KBM-7 (cell line): Measurements from ENCODE around the gene ANKRD40.
A peak's percentile ranks its signal among the peaks of the same experiment; 100 is the strongest.
"Not testable (repeated sequence)": the region's sequence is repeated elsewhere in the genome, so short reads cannot be mapped to it uniquely, and the experiment has no call there.

ENCODE experiments used
- DNase-seq: peaks from one replicate; pipeline ENCODE4 v3.0.0-alpha.2; 2015
- in situ Hi-C: fragments of 300-500 bp; cut with MboI; formaldehyde crosslinking; loops from 2 replicates; pipeline ENCODE4 v1.14.3; 2020; ENCODE audit warnings: low sequenced_read_pairs, low pct_unique_long_range_greater_than_20kb, mixed read lengths

Gene ANKRD40

GRCh38 chr17:50715471-50715870, 7.8 kb upstream of the ANKRD40 start:
- DNase-seq = no peak
- in situ Hi-C loops = no loop called here

- in situ Hi-C loops = no loop called here
- no peak for DNase-seq
These were observed 4.9 kb upstream of the ANKRD40 start for GRCh38 chr17:50712641-50713040.

- in situ Hi-C loops = no loop called here
- no peak for DNase-seq
These were observed 2.9 kb upstream of the ANKRD40 start for GRCh38 chr17:50710650-50711049.

GRCh38 chr17:50710025-50710424, 2.3 kb upstream of the ANKRD40 start:
- in situ Hi-C loops = no loop called here
- DNase-seq = no peak

- DNase-seq, in situ Hi-C loops: not testable (repeated sequence)
These were observed 1.3 kb upstream of the ANKRD40 start for GRCh38 chr17:50709053-50709452.

GRCh38 chr17:50708050-50709000, 611 bp upstream of the ANKRD40 start:
- in situ Hi-C loops = no loop called here
- DNase-seq = peak; percentile 64

- in situ Hi-C loops = no loop called here
- DNase-seq = no peak
These were observed 4.6 kb downstream of the ANKRD40 start for GRCh38 chr17:50703162-50703561.

GRCh38 chr17:50699410-50699809, 8.3 kb downstream of the ANKRD40 start:
- in situ Hi-C loops = no loop called here
- DNase-seq = no peak

- DNase-seq = no peak
- in situ Hi-C loops = no loop called here
These were observed 9.9 kb downstream of the ANKRD40 start for GRCh38 chr17:50697663-50698272.

GRCh38 chr17:50697062-50697461, 10.7 kb downstream of the ANKRD40 start:
- in situ Hi-C loops = no loop called here
- no peak for DNase-seq

- no peak for DNase-seq
- in situ Hi-C loops = no loop called here
These were observed 11.3 kb downstream of the ANKRD40 start for GRCh38 chr17:50696365-50696879.

GRCh38 chr17:50693036-50693682, 14.6 kb downstream of the ANKRD40 start:
- no peak for DNase-seq
- in situ Hi-C loops = no loop called here

- DNase-seq = no peak
- in situ Hi-C loops = no loop called here
These were observed 15.2 kb downstream of the ANKRD40 start for GRCh38 chr17:50692448-50693035.

GRCh38 chr17:50691550-50692447, 15.9 kb downstream of the ANKRD40 start:
- in situ Hi-C loops = no loop called here
- no peak for DNase-seq

GRCh38 chr17:50690887-50691549, 16.7 kb downstream of the ANKRD40 start:
- in situ Hi-C loops = no loop called here
- no peak for DNase-seq

- in situ Hi-C loops = no loop called here
- DNase-seq = no peak
These were observed 17.5 kb downstream of the ANKRD40 start for GRCh38 chr17:50689956-50690886.

GRCh38 chr17:50689251-50689650, 18.5 kb downstream of the ANKRD40 start:
- in situ Hi-C loops = no loop called here
- DNase-seq = no peak
